ENCODE data around the gene TMEM154.

The TMEM154 gene

GRCh38 chr4:152613841-152614721 lies 65.7 kb downstream of the TMEM154 start:
- H3K36me3 ChIP-seq (ENCODE audit: insufficient read depth, low read length), result no peaks in the 10 kb centered on the region
- H3K9me2 ChIP-seq (replicated peaks; ENCODE audit: low read depth, low read length), result no peaks in the 10 kb centered on the region
- no peak for TF ChIP-seq CTCF (conservative IDR thresholded peaks at IDR 0.05; ENCODE audit: low read length)
- TF ChIP-seq EZH2phosphoT487 (IDR thresholded peaks at IDR 0.05; ENCODE audit: borderline replicate concordance), result no peak
- H3K4me3 ChIP-seq (ENCODE audit: low read length, poor library complexity, severe bottlenecking), result no peak overlapping the region
- no peaks in the 10 kb centered on the region for H3K9me3 ChIP-seq (ENCODE audit: insufficient read depth, low read depth, low read length)
- no peak overlapping the region for H3K9ac ChIP-seq (ENCODE audit: low read depth, low read length, poor library complexity, severe bottlenecking)
- no peaks in the 10 kb centered on the region for H3K27me3 ChIP-seq (ENCODE audit: insufficient read depth, low read length, poor library complexity, severe bottlenecking)
- no peaks in the 10 kb centered on the region for H3F3A ChIP-seq (ENCODE audit: low read depth)
- H3K4me2 ChIP-seq (ENCODE audit: low read depth, low read length, poor library complexity, severe bottlenecking), result no peak overlapping the region
- H2AFZ ChIP-seq (ENCODE audit: low read length), result no peak overlapping the region
- peaks cover 20% of the 10 kb centered on the region for H3K4me1 ChIP-seq (ENCODE audit: insufficient read depth, low read length, poor library complexity, severe bottlenecking)
- no peaks in the 10 kb centered on the region for H4K20me1 ChIP-seq (ENCODE audit: insufficient read depth, low read length, poor library complexity, severe bottlenecking)
- no peaks in the 10 kb centered on the region for H3K79me2 ChIP-seq (ENCODE audit: insufficient read depth, low read length)

- Histone ChIP-seq H3K4me1 (ENCODE audit: insufficient read depth, low read length, poor library complexity, severe bottlenecking) (peaks cover 20% of the 10 kb centered on the region), H3K36me3 (ENCODE audit: insufficient read depth, low read length) (no peaks in the 10 kb centered on the region), H3F3A (ENCODE audit: low read depth) (no peaks in the 10 kb centered on the region), H3K27me3 (ENCODE audit: insufficient read depth, low read length, poor library complexity, severe bottlenecking) (no peaks in the 10 kb centered on the region), H3K9me2 (replicated peaks; ENCODE audit: low read depth, low read length) (no peaks in the 10 kb centered on the region), H3K4me3 (ENCODE audit: low read length, poor library complexity, severe bottlenecking) (no peak overlapping the region), H4K20me1 (ENCODE audit: insufficient read depth, low read length, poor library complexity, severe bottlenecking) (no peaks in the 10 kb centered on the region), H3K9ac (ENCODE audit: low read depth, low read length, poor library complexity, severe bottlenecking) (no peak overlapping the region), H2AFZ (ENCODE audit: low read length) (no peak overlapping the region), H3K79me2 (ENCODE audit: insufficient read depth, low read length) (no peaks in the 10 kb centered on the region), H3K9me3 (ENCODE audit: insufficient read depth, low read depth, low read length) (no peaks in the 10 kb centered on the region), H3K4me2 (ENCODE audit: low read depth, low read length, poor library complexity, severe bottlenecking) (no peak overlapping the region)
- TF ChIP-seq EZH2phosphoT487 (IDR thresholded peaks at IDR 0.05; ENCODE audit: borderline replicate concordance), result no peak
- no peak for TF ChIP-seq CTCF (conservative IDR thresholded peaks at IDR 0.05; ENCODE audit: low read length)
These were observed 66.4 kb downstream of the TMEM154 start for GRCh38 chr4:152613351-152613750.

- Histone ChIP-seq H3F3A (ENCODE audit: low read depth) (no peaks in the 10 kb centered on the region), H3K4me3 (ENCODE audit: low read length, poor library complexity, severe bottlenecking) (no peak overlapping the region), H2AFZ (ENCODE audit: low read length) (no peak overlapping the region), H4K20me1 (ENCODE audit: insufficient read depth, low read length, poor library complexity, severe bottlenecking) (no peaks in the 10 kb centered on the region), H3K4me1 (ENCODE audit: insufficient read depth, low read length, poor library complexity, severe bottlenecking) (peaks cover 20% of the 10 kb centered on the region), H3K9me2 (replicated peaks; ENCODE audit: low read depth, low read length) (no peaks in the 10 kb centered on the region), H3K9ac (ENCODE audit: low read depth, low read length, poor library complexity, severe bottlenecking) (no peak overlapping the region), H3K79me2 (ENCODE audit: insufficient read depth, low read length) (no peaks in the 10 kb centered on the region), H3K36me3 (ENCODE audit: insufficient read depth, low read length) (no peaks in the 10 kb centered on the region), H3K27me3 (ENCODE audit: insufficient read depth, low read length, poor library complexity, severe bottlenecking) (no peaks in the 10 kb centered on the region), H3K9me3 (ENCODE audit: insufficient read depth, low read depth, low read length) (no peaks in the 10 kb centered on the region), H3K4me2 (ENCODE audit: low read depth, low read length, poor library complexity, severe bottlenecking) (peak overlapping the region; percentile 40)
- TF ChIP-seq CTCF (conservative IDR thresholded peaks at IDR 0.05; ENCODE audit: low read length) (no peak), EZH2phosphoT487 (IDR thresholded peaks at IDR 0.05; ENCODE audit: borderline replicate concordance) (no peak)
These were observed 69.7 kb downstream of the TMEM154 start for GRCh38 chr4:152610131-152610530.
